Testis (tissue), 2 donors: Measurements from ENCODE around the gene SERPINA4.

ENCODE experiments used
- POLR2A ChIP-seq: fragments of 450-650 bp; IDR thresholded peaks from one replicate; pipeline ENCODE4 v1.6.1; 2017; ENCODE audit warnings: antibody characterized with exemption, mild to moderate bottlenecking, moderate library complexity
- TF ChIP-seq, protein P1 (sequence below), 3 experiments: fragments of 450-650 bp in 2 of 3; fragments of 200-600 bp in 1 of 3; sonication (generic) in 1 of 3; IDR thresholded peaks; one replicate each; pipeline ENCODE4 v1.5.1; 2016 to 2019; ENCODE audit warnings: antibody characterized with exemption in 3 of 3, mild to moderate bottlenecking in 2 of 3, moderate library complexity in 1 of 3

DNA sequence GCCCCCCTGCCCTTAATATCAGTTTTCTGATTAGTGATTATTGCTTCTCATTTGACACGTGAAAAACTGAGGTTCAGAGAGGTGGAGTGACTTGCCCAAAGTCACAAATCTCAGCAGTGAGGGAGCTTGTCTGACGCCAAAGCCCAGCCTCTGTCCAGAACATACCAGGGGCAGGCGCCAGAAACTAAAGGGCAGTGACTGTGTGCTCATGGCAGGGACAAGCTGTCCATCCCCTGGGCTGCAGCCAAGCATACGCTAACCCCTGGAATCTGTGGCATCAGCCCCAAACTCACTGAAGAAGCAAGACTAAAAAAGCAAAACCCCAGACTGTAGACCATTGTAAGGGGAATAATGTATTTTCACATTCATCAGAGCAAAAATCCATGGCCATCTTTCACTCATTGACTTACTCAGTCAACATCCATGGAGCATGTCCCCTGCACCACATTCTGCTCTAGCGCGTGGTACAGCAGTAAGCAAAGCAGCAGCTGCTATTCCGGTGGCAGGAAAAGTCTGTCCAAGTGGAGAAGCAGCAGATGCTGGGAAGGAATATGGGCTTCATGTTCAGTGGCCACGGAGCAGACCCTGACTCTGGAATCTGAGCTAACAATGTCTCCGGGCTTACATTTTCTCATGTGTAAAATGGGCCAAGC, 1.5 kb upstream of the SERPINA4 start:
- TF ChIP-seq, protein P1, sequence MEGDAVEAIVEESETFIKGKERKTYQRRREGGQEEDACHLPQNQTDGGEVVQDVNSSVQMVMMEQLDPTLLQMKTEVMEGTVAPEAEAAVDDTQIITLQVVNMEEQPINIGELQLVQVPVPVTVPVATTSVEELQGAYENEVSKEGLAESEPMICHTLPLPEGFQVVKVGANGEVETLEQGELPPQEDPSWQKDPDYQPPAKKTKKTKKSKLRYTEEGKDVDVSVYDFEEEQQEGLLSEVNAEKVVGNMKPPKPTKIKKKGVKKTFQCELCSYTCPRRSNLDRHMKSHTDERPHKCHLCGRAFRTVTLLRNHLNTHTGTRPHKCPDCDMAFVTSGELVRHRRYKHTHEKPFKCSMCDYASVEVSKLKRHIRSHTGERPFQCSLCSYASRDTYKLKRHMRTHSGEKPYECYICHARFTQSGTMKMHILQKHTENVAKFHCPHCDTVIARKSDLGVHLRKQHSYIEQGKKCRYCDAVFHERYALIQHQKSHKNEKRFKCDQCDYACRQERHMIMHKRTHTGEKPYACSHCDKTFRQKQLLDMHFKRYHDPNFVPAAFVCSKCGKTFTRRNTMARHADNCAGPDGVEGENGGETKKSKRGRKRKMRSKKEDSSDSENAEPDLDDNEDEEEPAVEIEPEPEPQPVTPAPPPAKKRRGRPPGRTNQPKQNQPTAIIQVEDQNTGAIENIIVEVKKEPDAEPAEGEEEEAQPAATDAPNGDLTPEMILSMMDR (IDR thresholded peaks at IDR 0.05) = no peak
- TF ChIP-seq POLR2A = no peak
